ENCODE measurements around the gene B3GALT5.

- TF ChIP-seq CTCF (IDR thresholded peaks at IDR 0.05) (no peak), ZFX (IDR thresholded peaks at IDR 0.05; ENCODE audit: borderline replicate concordance) (no peak)
Observed at GRCh38 chr21:39720126-39720778, 107.5 kb downstream of the B3GALT5 start.
